GM18873 (cell line): ENCODE measurements around the gene GLRA1.
A peak's percentile ranks its signal among the peaks of the same experiment; 100 is the strongest.
"Not testable (repeated sequence)": the region's sequence is repeated elsewhere in the genome, so short reads cannot be mapped to it uniquely, and the experiment has no call there.

Source experiments
- ATAC-seq: cut with Tn5 transposase; IDR thresholded peaks from one replicate; pipeline ENCODE4 v1.9.1; 2021; ENCODE audit warnings: mild to moderate bottlenecking, moderate library complexity, moderate number of reproducible peaks; ENCODE audit not compliant: unreplicated experiment, low FRiP score

Gene GLRA1

GRCh38 chr5:151921916-151922315 is 2.7 kb downstream of the GLRA1 start:
- ATAC-seq, result no peak

- ATAC-seq, result no peak
Measured at GRCh38 chr5:151917904-151918303, 6.7 kb downstream of the GLRA1 start.

- ATAC-seq, result no peak
Measured at GRCh38 chr5:151913425-151913824, 11.2 kb downstream of the GLRA1 start.

GRCh38 chr5:151912360-151912759 is 12.3 kb downstream of the GLRA1 start:
- no peak for ATAC-seq

- ATAC-seq, result no peak
Measured at GRCh38 chr5:151911011-151911410, 13.6 kb downstream of the GLRA1 start.

- ATAC-seq, result no peak
Measured at GRCh38 chr5:151909628-151910027, 15.0 kb downstream of the GLRA1 start.

GRCh38 chr5:151906246-151906645 is 18.4 kb downstream of the GLRA1 start:
- ATAC-seq, result no peak

- ATAC-seq, result no peak
Measured at GRCh38 chr5:151905557-151905961, 19.1 kb downstream of the GLRA1 start.

GRCh38 chr5:151904909-151905308 is 19.7 kb downstream of the GLRA1 start:
- ATAC-seq, result no peak

- no peak for ATAC-seq
Measured at GRCh38 chr5:151904127-151904526, 20.5 kb downstream of the GLRA1 start.

- peak; percentile 95 for ATAC-seq
Measured at GRCh38 chr5:151903243-151903653, 21.4 kb downstream of the GLRA1 start.

- no peak for ATAC-seq
Measured at GRCh38 chr5:151902215-151902614, 22.4 kb downstream of the GLRA1 start.

- ATAC-seq, result no peak
Measured at GRCh38 chr5:151901611-151902010, 23.0 kb downstream of the GLRA1 start.

- no peak for ATAC-seq
Measured at GRCh38 chr5:151900891-151901290, 23.8 kb downstream of the GLRA1 start.

- no peak for ATAC-seq
Measured at GRCh38 chr5:151899399-151899798, 25.3 kb downstream of the GLRA1 start.

- no peak for ATAC-seq
Measured at GRCh38 chr5:151897896-151898295, 26.8 kb downstream of the GLRA1 start.

GRCh38 chr5:151897020-151897552 is 27.6 kb downstream of the GLRA1 start:
- no peak for ATAC-seq

GRCh38 chr5:151896031-151896691 is 28.5 kb downstream of the GLRA1 start:
- no peak for ATAC-seq

- ATAC-seq, result no peak
Measured at GRCh38 chr5:151895660-151896030, 29.0 kb downstream of the GLRA1 start.

- not testable (repeated sequence) for ATAC-seq
Measured at GRCh38 chr5:151893485-151893884, 31.2 kb downstream of the GLRA1 start.

GRCh38 chr5:151892393-151892792 is 32.3 kb downstream of the GLRA1 start:
- no peak for ATAC-seq

GRCh38 chr5:151890299-151890698 is 34.4 kb downstream of the GLRA1 start:
- ATAC-seq, result no peak

GRCh38 chr5:151889614-151890013 is 35.0 kb downstream of the GLRA1 start:
- ATAC-seq, result no peak
